CD4-positive, alpha-beta T cell (primary cell): Measurements from ENCODE around the gene CHD5. TPM values are rescaled to one million over a fixed set of nuclear protein-coding genes. Genes with fewer than 3 reads are reported as not detected.

ENCODE experiments used
- ATAC-seq: fragments of 200-7000 bp; cut with Tn5 transposase; one replicate; pipeline ENCODE4 v1.10.0; 2022; ENCODE audit warnings: mild to moderate bottlenecking; ENCODE audit not compliant: poor library complexity
- CTCF ChIA-PET: fragments of 350-600 bp; sonication (Branson Sonifier 250); formaldehyde crosslinking; loops from one replicate; lab custom pipeline; 2021; ENCODE audit warnings: antibody characterized with exemption, inconsistent platforms; lab: Charles Lee
- POLR2A ChIA-PET: fragments of 350-600 bp; sonication (Branson Sonifier 250); formaldehyde crosslinking; loops from one replicate; lab custom pipeline; 2021; ENCODE audit warnings: antibody characterized with exemption, inconsistent platforms; lab: Charles Lee
- DNase-seq, 14 experiments: peaks; one replicate each; pipeline ENCODE4 v3.0.0-alpha.2; 2013 to 2020; ENCODE audit warnings: mixed read lengths in 2 of 14
- H3K27ac ChIP-seq, 2 donors: one replicate each; pipeline versions ENCODE4 v1.5.1 to v1.7.0; 2013; ENCODE audit warnings: low read length in 2 of 2, low read depth in 1 of 2, mild to moderate bottlenecking in 1 of 2
- H3K27me3 ChIP-seq, 2 experiments: 1 replicate in 1 of 2; 2 replicates in 1 of 2; pipeline versions ENCODE4 v1.6.1 to v1.7.0; 2013; ENCODE audit warnings: low read length in 2 of 2, control low read depth in 1 of 2, mild to moderate bottlenecking in 1 of 2, moderate library complexity in 1 of 2; ENCODE audit not compliant: insufficient read depth in 2 of 2, control insufficient read depth in 1 of 2
- H3K36me3 ChIP-seq: one replicate; pipeline ENCODE4 v1.6.1; 2013; ENCODE audit warnings: low read length, control low read depth; ENCODE audit not compliant: insufficient read depth
- H3K4me1 ChIP-seq: one replicate; pipeline ENCODE4 v1.6.1; 2013; ENCODE audit warnings: low read length, control low read depth; ENCODE audit not compliant: insufficient read depth
- H3K4me3 ChIP-seq: one replicate; pipeline ENCODE4 v1.5.1; 2013; ENCODE audit warnings: mild to moderate bottlenecking, low read length, moderate library complexity
- H3K9me3 ChIP-seq, 2 experiments: 1 replicate in 1 of 2; 2 replicates in 1 of 2; pipeline versions ENCODE4 v1.6.1 to v1.7.0; 2013; ENCODE audit warnings: low read length in 2 of 2, mild to moderate bottlenecking in 2 of 2, control low read depth in 1 of 2, moderate library complexity in 1 of 2; ENCODE audit not compliant: control insufficient read depth in 1 of 2, insufficient read depth in 1 of 2
- H3K27ac Mint-ChIP-seq: one replicate; pipeline ENCODE4 v1.8.0; 2020; ENCODE audit warnings: mixed read lengths
- H3K27me3 Mint-ChIP-seq: one replicate; pipeline ENCODE4 v1.8.0; 2021; ENCODE audit warnings: mixed read lengths
- H3K36me3 Mint-ChIP-seq: one replicate; pipeline ENCODE4 v1.8.0; 2021; ENCODE audit warnings: low read depth, mixed read lengths
- H3K4me1 Mint-ChIP-seq: one replicate; pipeline ENCODE4 v1.8.0; 2021; ENCODE audit warnings: low read depth, mixed read lengths
- H3K4me3 Mint-ChIP-seq: one replicate; pipeline ENCODE4 v1.8.0; 2020; ENCODE audit warnings: mild to moderate bottlenecking, mixed read lengths
- H3K9me3 Mint-ChIP-seq: one replicate; pipeline ENCODE4 v1.8.0; 2020; ENCODE audit warnings: mixed read lengths
- CTCF ChIP-seq: fragments of 200-600 bp; IDR thresholded peaks from one replicate; pipeline ENCODE4 v1.8.0; 2022; ENCODE audit warnings: antibody characterized with exemption, mild to moderate bottlenecking
- intact Hi-C, 2 experiments: fragments of 100-400 bp; cut with DNase I in 1 of 2; cut with micrococcal nuclease in 1 of 2; formaldehyde crosslinking; loops; one replicate each; pipeline versions ENCODE4 v1.15.1 to v1.9.0; 2023 to 2025; cut with DNase I, micrococcal nuclease
- total RNA-seq, 174 experiments: library from RNA in 2 of 174; stranded (reverse) in 2 of 174; gene quantifications; one replicate each; pipeline ENCODE4 v1.2.3 and lab custom pipeline; 2021 to 2026

CHD5 gene
- total RNA-seq, 2 experiments from 2014 or later: 0.25 to 0.34 TPM

- ChIA-PET POLR2A (no interaction called here), CTCF (no interaction called here)
- H3K4me3 Mint-ChIP-seq: no peak overlapping the region
- ATAC-seq (no peak), DNase-seq (no peak)
- Histone ChIP-seq H3K27ac (no peak overlapping the region), H3K27me3 (no peaks in the 10 kb centered on the region), H3K9me3 (peaks cover 0 to 8% of the 10 kb centered on the region in 2 experiments), H3K4me3 (no peak overlapping the region), H3K36me3 (no peaks in the 10 kb centered on the region), H3K4me1 (peaks cover 2% of the 10 kb centered on the region)
- H3K27me3 Mint-ChIP-seq: no peaks in the 10 kb centered on the region
- intact Hi-C loops: no loop called here
- H3K36me3 Mint-ChIP-seq: no peaks in the 10 kb centered on the region
- no peaks in the 10 kb centered on the region for H3K4me1 Mint-ChIP-seq
- no peak for TF ChIP-seq CTCF
- H3K27ac Mint-ChIP-seq: no peak overlapping the region
- H3K9me3 Mint-ChIP-seq: no peaks in the 10 kb centered on the region
Observed at GRCh38 chr1:6133146-6133895, 46.8 kb downstream of the CHD5 start.

GRCh38 chr1:6131561-6131960, 48.6 kb downstream of the CHD5 start:
- intact Hi-C loops: no loop called here
- no peak for ATAC-seq
- no peak overlapping the region for H3K4me3 Mint-ChIP-seq
- no peak for TF ChIP-seq CTCF
- peaks cover 5% of the 10 kb centered on the region for H3K4me1 Mint-ChIP-seq
- no peak for DNase-seq
- POLR2A ChIA-PET: no interaction called here
- peaks cover 4% of the 10 kb centered on the region for H3K27me3 Mint-ChIP-seq
- no peaks in the 10 kb centered on the region for H3K9me3 Mint-ChIP-seq
- no peak overlapping the region for H3K4me3 ChIP-seq
- H3K4me1 ChIP-seq: peaks cover 15% of the 10 kb centered on the region
- no peaks in the 10 kb centered on the region for H3K36me3 ChIP-seq
- no peak overlapping the region for H3K27ac Mint-ChIP-seq
- peaks cover 0 to 8% of the 10 kb centered on the region in 2 experiments for H3K9me3 ChIP-seq
- no peak overlapping the region for H3K27ac ChIP-seq
- CTCF ChIA-PET: no interaction called here
- no peaks in the 10 kb centered on the region for H3K27me3 ChIP-seq
- H3K36me3 Mint-ChIP-seq: no peaks in the 10 kb centered on the region

- peaks cover 4% of the 10 kb centered on the region for H3K27me3 Mint-ChIP-seq
- TF ChIP-seq CTCF: no peak
- peaks cover 5% of the 10 kb centered on the region for H3K4me1 Mint-ChIP-seq
- intact Hi-C loops: no loop called here
- DNase-seq (no peak), ATAC-seq (no peak)
- no peaks in the 10 kb centered on the region for H3K36me3 ChIP-seq
- H3K4me3 Mint-ChIP-seq: no peak overlapping the region
- H3K27ac ChIP-seq: no peak overlapping the region
- H3K9me3 Mint-ChIP-seq: no peaks in the 10 kb centered on the region
- H3K36me3 Mint-ChIP-seq: no peaks in the 10 kb centered on the region
- H3K4me1 ChIP-seq: peaks cover 15% of the 10 kb centered on the region
- no peak overlapping the region for H3K27ac Mint-ChIP-seq
- no peak overlapping the region for H3K4me3 ChIP-seq
- CTCF ChIA-PET: no interaction called here
- POLR2A ChIA-PET: no interaction called here
- peaks cover 0 to 8% of the 10 kb centered on the region in 2 experiments for H3K9me3 ChIP-seq
- no peaks in the 10 kb centered on the region for H3K27me3 ChIP-seq
Observed at GRCh38 chr1:6130596-6130995, 49.5 kb downstream of the CHD5 start.
